HEK293T (cell line): ENCODE data around the gene HOXC4.
"Not testable (repeated sequence)": the region's sequence is repeated elsewhere in the genome, so short reads cannot be mapped to it uniquely, and the experiment has no call there.

Source experiments
- CTCF ChIA-PET: fragments of 350-600 bp; formaldehyde crosslinking; extraction: SDS; loops from one replicate; lab custom pipeline; 2021; ENCODE audit warnings: antibody characterized with exemption, inconsistent platforms; lab: Yijun Ruan, JAX
- POLR2A ChIA-PET: fragments of 350-600 bp; formaldehyde crosslinking; extraction: SDS; loops from one replicate; lab custom pipeline; 2020; ENCODE audit warnings: antibody characterized with exemption, inconsistent platforms; lab: Yijun Ruan, JAX
- DNase-seq: peaks from one replicate; pipeline ENCODE4 v3.0.0; 2012; ENCODE audit warnings: mixed read lengths; ENCODE audit errors: extremely low spot score
- ARNT ChIP-seq: fragments of 450-650 bp; IDR thresholded peaks from 2 replicates; pipeline ENCODE4 v1.6.1; 2017; ENCODE audit warnings: mild to moderate bottlenecking
- BHLHE40 ChIP-seq: fragments of 450-650 bp; IDR thresholded peaks from 2 replicates; pipeline ENCODE4 v1.6.1; 2016; ENCODE audit warnings: mild to moderate bottlenecking, moderate library complexity, borderline replicate concordance
- CTBP1 ChIP-seq: fragments of 450-650 bp; IDR thresholded peaks from 2 replicates; pipeline ENCODE4 v1.6.1; 2016; ENCODE audit warnings: borderline replicate concordance
- ELF4 ChIP-seq: fragments of 450-650 bp; IDR thresholded peaks from 2 replicates; pipeline ENCODE4 v1.6.1; 2017; ENCODE audit warnings: antibody characterized with exemption
- FOXA1 ChIP-seq: fragments of 450-650 bp; IDR thresholded peaks from 2 replicates; pipeline ENCODE4 v1.6.1; 2016; ENCODE audit warnings: mild to moderate bottlenecking
- FOXK2 ChIP-seq: fragments of 450-650 bp; IDR thresholded peaks from 2 replicates; pipeline ENCODE4 v1.6.1; 2016; ENCODE audit warnings: mild to moderate bottlenecking
- FOXM1 ChIP-seq: fragments of 450-650 bp; IDR thresholded peaks from 2 replicates; pipeline ENCODE4 v1.6.1; 2017; ENCODE audit warnings: mild to moderate bottlenecking, borderline replicate concordance
- HDGF ChIP-seq: fragments of 450-650 bp; IDR thresholded peaks from 2 replicates; pipeline ENCODE4 v1.6.1; 2017; ENCODE audit warnings: antibody characterized with exemption, borderline replicate concordance
- L3MBTL2 ChIP-seq: fragments of 450-650 bp; conservative IDR thresholded peaks from 2 replicates; pipeline ENCODE4 v1.6.1; 2016; ENCODE audit warnings: mild to moderate bottlenecking
- LEF1 ChIP-seq: fragments of 450-650 bp; IDR thresholded peaks from 2 replicates; pipeline ENCODE4 v1.6.1; 2017; ENCODE audit warnings: mild to moderate bottlenecking, borderline replicate concordance
- NFRKB ChIP-seq: fragments of 450-650 bp; IDR thresholded peaks from 2 replicates; pipeline ENCODE4 v1.6.1; 2016; ENCODE audit warnings: mild to moderate bottlenecking, moderate library complexity
- SP1 ChIP-seq: fragments of 450-650 bp; IDR thresholded peaks from 2 replicates; pipeline ENCODE4 v1.6.1; 2017
- SUZ12 ChIP-seq: fragments of 450-650 bp; IDR thresholded peaks from 2 replicates; pipeline ENCODE4 v1.6.1; 2016; ENCODE audit warnings: mild to moderate bottlenecking
- TARDBP ChIP-seq: fragments of 450-650 bp; IDR thresholded peaks from 2 replicates; pipeline ENCODE4 v1.6.1; 2016
- ZNF384 ChIP-seq: fragments of 450-650 bp; IDR thresholded peaks from 2 replicates; pipeline ENCODE4 v1.6.1; 2016
- TF ChIP-seq, protein P1 (sequence below): fragments of 450-650 bp; IDR thresholded peaks from 2 replicates; pipeline ENCODE4 v1.6.1; 2016

HOXC4 gene

DNA sequence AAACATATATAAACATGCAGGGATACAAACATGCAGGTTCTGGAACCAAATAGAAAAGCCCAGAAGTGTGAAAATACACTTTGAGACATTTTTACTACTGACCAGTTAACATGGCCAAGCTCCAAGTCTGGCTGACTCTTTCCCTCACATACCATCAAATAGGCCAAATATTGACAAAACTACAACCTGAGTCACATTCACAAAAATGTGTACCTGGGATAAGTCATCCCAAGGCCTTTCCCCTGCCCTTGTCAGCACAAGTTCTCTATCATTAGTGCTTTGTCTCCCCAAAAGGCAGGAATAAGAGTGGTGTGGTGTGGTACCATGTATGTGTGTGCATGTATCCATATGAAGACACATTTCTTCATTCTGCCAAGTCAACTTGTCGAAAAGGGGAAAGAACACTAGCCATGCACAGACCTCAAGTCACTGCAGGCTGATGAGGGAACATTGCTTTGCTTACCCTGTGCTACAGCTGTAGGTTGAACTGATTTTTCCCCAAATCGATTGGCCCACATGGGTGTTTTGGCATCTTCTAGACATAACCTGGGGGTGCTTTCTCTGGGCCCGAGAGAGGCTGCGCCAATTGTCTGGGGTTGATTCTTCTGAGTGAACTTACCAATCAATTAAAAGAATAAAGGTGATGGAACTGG is 14.9 kb downstream of the HOXC4 start:
- CTCF ChIA-PET = no interaction called here
- no peak for DNase-seq
- no peak for TF ChIP-seq TARDBP
- no peak for TF ChIP-seq FOXK2
- TF ChIP-seq NFRKB = no peak
- no peak for TF ChIP-seq LEF1
- no peak for TF ChIP-seq L3MBTL2
- TF ChIP-seq BHLHE40 = no peak
- TF ChIP-seq FOXA1 = no peak
- no peak for TF ChIP-seq HDGF
- TF ChIP-seq CTBP1 = no peak
- no peak for TF ChIP-seq ZNF384
- no peak for TF ChIP-seq SP1
- no peak for TF ChIP-seq FOXM1
- no peak for TF ChIP-seq ELF4
- TF ChIP-seq SUZ12 = no peak
- TF ChIP-seq, protein P1, sequence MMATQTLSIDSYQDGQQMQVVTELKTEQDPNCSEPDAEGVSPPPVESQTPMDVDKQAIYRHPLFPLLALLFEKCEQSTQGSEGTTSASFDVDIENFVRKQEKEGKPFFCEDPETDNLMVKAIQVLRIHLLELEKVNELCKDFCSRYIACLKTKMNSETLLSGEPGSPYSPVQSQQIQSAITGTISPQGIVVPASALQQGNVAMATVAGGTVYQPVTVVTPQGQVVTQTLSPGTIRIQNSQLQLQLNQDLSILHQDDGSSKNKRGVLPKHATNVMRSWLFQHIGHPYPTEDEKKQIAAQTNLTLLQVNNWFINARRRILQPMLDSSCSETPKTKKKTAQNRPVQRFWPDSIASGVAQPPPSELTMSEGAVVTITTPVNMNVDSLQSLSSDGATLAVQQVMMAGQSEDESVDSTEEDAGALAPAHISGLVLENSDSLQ = no peak
- no peak for TF ChIP-seq ARNT
- POLR2A ChIA-PET = interaction anchor here (1.2 kb wide), 1 partner anchor 15 kb away, joined by 4 read pairs; the partner anchor contains the start of gene HOXC4

DNA sequence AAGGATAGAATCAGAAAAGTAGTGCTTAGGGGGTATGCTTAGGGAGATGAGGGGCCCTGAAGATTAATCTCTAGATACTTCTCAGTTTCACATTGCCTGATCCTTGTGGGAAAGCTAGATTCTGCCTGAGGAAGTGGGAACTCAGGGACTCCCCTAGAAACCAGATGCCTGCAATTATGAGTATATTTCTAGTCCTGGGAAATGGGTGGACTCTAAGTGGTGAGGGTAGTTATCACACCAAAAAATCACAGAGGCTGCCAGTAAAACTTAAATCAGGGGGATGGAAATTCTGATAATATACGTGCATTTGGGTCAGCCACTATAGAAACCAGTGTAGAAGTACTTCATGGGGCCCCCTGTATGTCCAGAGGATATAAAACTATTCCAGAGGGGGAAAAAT is 18.3 kb downstream of the HOXC4 start:
- TF ChIP-seq LEF1 (no peak), L3MBTL2 (no peak), SP1 (no peak)
- ChIA-PET POLR2A (no interaction called here), CTCF (no interaction called here)
- DNase-seq = no peak

DNA sequence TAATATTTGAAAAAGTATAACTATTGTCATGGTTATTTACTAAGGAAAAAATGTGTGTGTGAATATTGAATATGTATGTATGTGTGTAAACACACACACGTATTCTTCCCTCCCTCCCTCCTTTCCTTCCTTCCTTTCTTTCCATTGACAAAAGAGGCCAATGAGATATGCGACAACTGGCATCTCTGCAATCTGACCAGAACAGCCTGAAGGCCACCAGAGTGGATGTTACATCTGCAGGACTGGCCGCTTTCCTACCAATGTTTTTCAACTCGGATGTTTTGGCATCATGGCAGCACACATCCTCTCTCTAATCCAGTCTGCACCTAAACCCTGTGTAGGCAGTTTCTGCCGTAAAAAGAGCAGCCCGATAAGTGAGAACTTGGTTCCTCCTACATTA is 20.7 kb downstream of the HOXC4 start:
- POLR2A ChIA-PET = no interaction called here
- CTCF ChIA-PET = no interaction called here
- TF ChIP-seq ZNF384 = no peak
- no peak for DNase-seq

DNA sequence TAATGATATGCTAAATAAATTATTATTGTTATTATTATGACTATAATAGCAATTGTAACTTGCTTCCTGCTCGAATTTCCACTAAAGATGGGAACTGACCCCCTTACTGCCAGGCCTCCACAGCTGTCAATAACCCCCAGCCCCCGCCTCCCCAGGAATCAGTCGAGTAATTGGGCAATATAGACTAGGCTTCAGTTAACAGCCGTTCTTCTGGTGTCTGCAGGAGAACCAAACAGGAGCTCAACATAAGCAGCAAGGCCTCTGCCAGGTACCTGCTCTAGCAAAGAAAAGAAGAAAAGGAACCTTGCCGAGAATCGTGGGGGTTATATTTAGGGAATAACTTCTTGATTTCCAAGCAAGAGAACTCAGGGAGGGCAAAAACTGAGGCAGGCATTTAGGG is 21.8 kb downstream of the HOXC4 start:
- TF ChIP-seq CTBP1 (no peak), L3MBTL2 (no peak), HDGF (no peak), FOXK2 (no peak), ARNT (no peak), FOXA1 (no peak), FOXM1 (no peak), SUZ12 (no peak), BHLHE40 (no peak), SP1 (no peak), NFRKB (no peak), TARDBP (no peak)
- TF ChIP-seq, protein P1 = no peak
- DNase-seq = no peak
- ChIA-PET POLR2A (no interaction called here), CTCF (no interaction called here)

DNA sequence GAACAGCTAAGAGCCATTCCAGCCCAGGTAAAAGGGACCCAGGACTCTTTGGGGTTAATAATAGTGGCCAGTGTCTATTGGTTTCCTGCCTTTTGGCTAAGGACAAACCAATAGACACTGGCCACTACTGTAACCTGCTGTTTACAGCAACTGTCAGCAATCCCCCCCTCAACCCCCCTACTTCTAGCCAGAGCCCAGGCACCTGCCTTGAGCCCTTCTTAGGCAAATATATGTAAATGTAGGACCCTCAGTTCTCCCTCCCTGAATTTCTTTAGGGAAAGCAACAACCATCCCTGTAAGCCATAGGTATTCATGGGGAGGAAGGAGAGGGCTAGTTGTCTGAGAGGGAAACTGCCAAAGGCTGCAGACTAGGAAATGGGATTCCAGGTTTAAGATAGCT is 22.3 kb downstream of the HOXC4 start:
- ChIA-PET CTCF (no interaction called here), POLR2A (no interaction called here)
- TF ChIP-seq L3MBTL2 (no peak), ZNF384 (no peak), FOXA1 (no peak), LEF1 (no peak), FOXK2 (no peak), HDGF (no peak), SP1 (no peak), NFRKB (no peak)
- TF ChIP-seq, protein P1 = no peak
- DNase-seq = no peak

DNA sequence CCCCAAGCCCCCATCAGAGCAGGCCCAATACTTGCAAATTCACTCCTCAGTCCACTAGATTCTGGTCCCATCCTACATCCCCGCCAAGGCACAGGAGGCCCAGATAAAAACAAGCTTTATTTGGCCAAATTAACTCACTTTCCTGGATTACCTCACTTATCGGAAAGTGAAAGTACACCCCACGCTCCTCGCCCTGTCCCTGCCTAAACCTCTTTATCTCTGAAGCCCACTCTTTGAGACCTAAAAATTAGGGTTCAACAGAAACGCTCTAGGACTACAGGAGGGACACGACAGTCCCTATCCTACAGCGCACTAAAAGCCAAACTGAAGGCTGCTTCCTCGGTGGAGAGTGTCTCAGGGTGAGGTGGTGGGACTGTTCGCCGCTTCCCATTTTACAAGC is 24.2 kb downstream of the HOXC4 start:
- ChIA-PET POLR2A (interaction anchor here (1.0 to 1.4 kb wide), 2 partner anchors 40 to 48 kb away, joined by 3 to 4 read pairs; no protein-coding TSS in a partner anchor), CTCF (interaction anchor here (1.3 kb wide), 1 partner anchor 46 kb away, joined by 3 read pairs; no protein-coding TSS in a partner anchor)
- DNase-seq = not testable (repeated sequence)

DNA sequence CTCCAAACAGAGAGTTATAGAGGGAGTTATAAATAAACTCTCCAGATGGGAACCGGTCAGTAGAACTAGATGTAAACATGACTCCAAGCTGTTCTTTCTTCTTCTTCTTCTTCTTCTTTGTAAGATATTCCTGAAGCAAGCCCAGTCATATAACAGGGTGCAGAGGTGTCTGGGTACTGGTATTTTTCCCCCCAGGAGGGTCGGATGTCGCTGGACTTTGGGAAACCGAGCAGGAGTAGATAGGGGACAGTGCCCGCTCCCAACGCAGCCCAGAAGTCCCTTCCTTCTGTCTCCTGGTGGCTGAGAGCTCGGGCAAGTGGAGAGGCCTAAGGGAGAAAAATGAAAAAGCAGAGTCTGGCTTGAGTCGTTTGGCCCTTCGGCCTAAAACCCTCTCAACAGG is 25.5 kb downstream of the HOXC4 start:
- ChIA-PET CTCF (interaction anchor here (0.6 kb wide), 1 partner anchor 922 kb away, joined by 10 read pairs; no protein-coding TSS in a partner anchor), POLR2A (interaction anchor here (1.2 to 1.4 kb wide), 2 partner anchors 25 to 46 kb away, joined by 3 to 4 read pairs; partner anchors contain the start of gene HOXC4)
- DNase-seq = not testable (repeated sequence)

DNA sequence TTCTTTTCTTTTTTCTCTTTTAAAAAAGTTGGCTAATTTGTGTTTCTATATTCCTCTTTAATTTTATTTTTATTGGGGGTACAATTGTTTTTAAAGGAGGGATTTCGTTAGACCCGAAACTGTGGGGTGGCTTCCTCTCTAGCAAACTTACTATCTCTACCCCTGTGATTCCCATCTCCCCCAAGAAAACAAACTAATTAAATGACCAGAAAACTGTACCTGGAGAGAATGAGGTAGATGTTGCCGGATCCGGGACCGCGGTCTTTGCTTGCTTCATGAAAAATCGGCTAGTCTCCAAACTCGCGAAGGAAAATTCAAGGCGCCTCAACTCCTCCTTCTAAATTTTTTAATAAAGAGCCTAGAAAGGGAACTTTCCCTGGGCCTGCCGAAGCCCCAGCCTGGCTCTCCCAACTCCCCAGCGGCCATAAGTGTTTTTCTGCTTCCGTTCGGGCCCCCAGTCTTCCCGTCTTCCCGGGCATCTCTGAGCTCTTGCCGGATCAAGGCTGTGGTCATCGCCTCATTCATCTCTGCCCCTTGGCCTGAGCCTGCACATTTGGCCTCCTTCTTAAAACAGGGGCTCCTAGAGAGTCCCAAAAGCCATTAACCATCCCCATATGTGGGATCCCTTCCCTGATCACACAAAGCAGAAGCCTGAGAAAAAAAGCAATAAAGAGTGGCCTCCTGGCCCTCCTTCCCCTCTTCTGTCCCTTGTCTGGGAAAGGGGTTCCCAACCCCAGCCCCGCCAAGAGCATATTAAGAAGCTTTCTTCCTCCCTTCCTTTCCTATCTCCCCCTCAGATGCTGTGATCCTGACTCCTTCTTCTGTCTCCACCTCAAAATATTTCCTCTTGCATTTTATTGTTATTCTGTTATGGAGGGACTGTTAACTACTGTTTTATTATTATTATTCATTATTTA is 26.6 kb downstream of the HOXC4 start:
- CTCF ChIA-PET, POLR2A ChIA-PET, DNase-seq: not testable (repeated sequence)
